OCI-LY3 (cell line): Measurements from ENCODE around the gene DCTN2.

Experiments used
- H2AFZ ChIP-seq: fragments of 200-600, 300-600 bp; shearing (Covaris generic); 2 replicates; pipeline ENCODE4 v1.6.0; 2014; ENCODE audit warnings: antibody characterized with exemption, low read depth, low read length
- H3K27ac ChIP-seq: fragments of 200-600, 300-600 bp; sonication (generic); 2 replicates; pipeline ENCODE4 v1.5.1; 2014; ENCODE audit warnings: mild to moderate bottlenecking, low read length, moderate library complexity, mixed read lengths
- H3K27me3 ChIP-seq: fragments of 200-600, 300-600 bp; sonication (generic); 2 replicates; pipeline ENCODE4 v1.6.1; 2014; ENCODE audit warnings: low read depth, low read length, mixed read lengths
- H3K36me3 ChIP-seq: fragments of 200-600, 300-600 bp; sonication (generic); replicated peaks from 2 replicates; pipeline ENCODE3; 2014; ENCODE audit warnings: low read depth, low read length, mixed read lengths
- H3K4me1 ChIP-seq: fragments of 300-600, 200-600 bp; sonication (generic); 2 replicates; pipeline ENCODE4 v1.6.1; 2014; ENCODE audit warnings: low read length, mixed read lengths
- H3K4me2 ChIP-seq: fragments of 200-600, 300-600 bp; sonication (generic); 2 replicates; pipeline ENCODE4 v1.6.1; 2014; ENCODE audit warnings: low read length, mixed read lengths
- H3K4me3 ChIP-seq: fragments of 300-600, 200-600 bp; sonication (generic); 2 replicates; pipeline ENCODE4 v1.5.1; 2014; ENCODE audit warnings: antibody characterized with exemption, mild to moderate bottlenecking, low read length, moderate library complexity
- H3K79me2 ChIP-seq: fragments of 300-600, 200-600 bp; shearing (Covaris generic); 2 replicates; pipeline ENCODE4 v1.6.1; 2014; ENCODE audit warnings: mild to moderate bottlenecking, low read length, mixed read lengths
- H3K9ac ChIP-seq: fragments of 300-600, 200-600 bp; shearing (Covaris generic); 2 replicates; pipeline ENCODE4 v1.6.0; 2014; ENCODE audit warnings: mild to moderate bottlenecking, low read length, moderate library complexity
- H3K9me3 ChIP-seq: fragments of 200-600, 300-600 bp; shearing (Covaris generic); 2 replicates; pipeline ENCODE4 v1.6.1; 2014; ENCODE audit warnings: low read length, mixed read lengths; ENCODE audit not compliant: insufficient read depth
- H4K20me1 ChIP-seq: fragments of 200-600, 300-600 bp; sonication (generic); 2 replicates; pipeline ENCODE4 v1.6.1; 2016; ENCODE audit warnings: low read length, mixed read lengths; ENCODE audit not compliant: insufficient read depth
- EZH2phosphoT487 ChIP-seq: fragments of 200-600 bp; shearing (Covaris generic); IDR thresholded peaks from 2 replicates; pipeline ENCODE4 v1.6.1; 2018; ENCODE audit warnings: antibody characterized with exemption, mixed run types, low read depth
- TF ChIP-seq, protein P1 (sequence below): fragments of 200-600, 300-600 bp; sonication (generic); IDR thresholded peaks from 2 replicates; pipeline ENCODE4 v1.5.1; 2014; ENCODE audit warnings: antibody characterized with exemption, low read length, low read depth

Gene DCTN2

DNA sequence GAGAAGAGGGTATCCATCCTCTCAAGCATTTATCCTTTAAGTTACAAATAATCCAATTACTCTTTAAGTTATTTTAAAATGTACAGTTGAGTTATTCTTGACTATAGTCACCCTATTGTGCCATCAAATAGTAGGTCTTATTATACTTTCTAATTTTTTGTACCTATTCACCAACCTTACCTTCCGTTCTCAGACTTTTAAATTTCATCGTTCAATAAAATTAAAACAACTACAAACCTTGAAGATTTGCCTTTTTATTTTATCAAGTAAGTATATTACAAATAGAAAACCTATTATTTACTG is 972 bp upstream of the DCTN2 start:
- Histone ChIP-seq H3K4me3 (no peak overlapping the region), H3K4me1 (peaks cover 17% of the 10 kb centered on the region), H3K27me3 (no peaks in the 10 kb centered on the region), H3K36me3 (no peaks in the 10 kb centered on the region), H4K20me1 (no peaks in the 10 kb centered on the region), H2AFZ (no peak overlapping the region), H3K9me3 (no peaks in the 10 kb centered on the region), H3K79me2 (peaks cover 17% of the 10 kb centered on the region), H3K27ac (no peak overlapping the region), H3K4me2 (no peak overlapping the region), H3K9ac (no peak overlapping the region)
- TF ChIP-seq, protein P1, sequence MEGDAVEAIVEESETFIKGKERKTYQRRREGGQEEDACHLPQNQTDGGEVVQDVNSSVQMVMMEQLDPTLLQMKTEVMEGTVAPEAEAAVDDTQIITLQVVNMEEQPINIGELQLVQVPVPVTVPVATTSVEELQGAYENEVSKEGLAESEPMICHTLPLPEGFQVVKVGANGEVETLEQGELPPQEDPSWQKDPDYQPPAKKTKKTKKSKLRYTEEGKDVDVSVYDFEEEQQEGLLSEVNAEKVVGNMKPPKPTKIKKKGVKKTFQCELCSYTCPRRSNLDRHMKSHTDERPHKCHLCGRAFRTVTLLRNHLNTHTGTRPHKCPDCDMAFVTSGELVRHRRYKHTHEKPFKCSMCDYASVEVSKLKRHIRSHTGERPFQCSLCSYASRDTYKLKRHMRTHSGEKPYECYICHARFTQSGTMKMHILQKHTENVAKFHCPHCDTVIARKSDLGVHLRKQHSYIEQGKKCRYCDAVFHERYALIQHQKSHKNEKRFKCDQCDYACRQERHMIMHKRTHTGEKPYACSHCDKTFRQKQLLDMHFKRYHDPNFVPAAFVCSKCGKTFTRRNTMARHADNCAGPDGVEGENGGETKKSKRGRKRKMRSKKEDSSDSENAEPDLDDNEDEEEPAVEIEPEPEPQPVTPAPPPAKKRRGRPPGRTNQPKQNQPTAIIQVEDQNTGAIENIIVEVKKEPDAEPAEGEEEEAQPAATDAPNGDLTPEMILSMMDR: no peak
- TF ChIP-seq EZH2phosphoT487: no peak

DNA sequence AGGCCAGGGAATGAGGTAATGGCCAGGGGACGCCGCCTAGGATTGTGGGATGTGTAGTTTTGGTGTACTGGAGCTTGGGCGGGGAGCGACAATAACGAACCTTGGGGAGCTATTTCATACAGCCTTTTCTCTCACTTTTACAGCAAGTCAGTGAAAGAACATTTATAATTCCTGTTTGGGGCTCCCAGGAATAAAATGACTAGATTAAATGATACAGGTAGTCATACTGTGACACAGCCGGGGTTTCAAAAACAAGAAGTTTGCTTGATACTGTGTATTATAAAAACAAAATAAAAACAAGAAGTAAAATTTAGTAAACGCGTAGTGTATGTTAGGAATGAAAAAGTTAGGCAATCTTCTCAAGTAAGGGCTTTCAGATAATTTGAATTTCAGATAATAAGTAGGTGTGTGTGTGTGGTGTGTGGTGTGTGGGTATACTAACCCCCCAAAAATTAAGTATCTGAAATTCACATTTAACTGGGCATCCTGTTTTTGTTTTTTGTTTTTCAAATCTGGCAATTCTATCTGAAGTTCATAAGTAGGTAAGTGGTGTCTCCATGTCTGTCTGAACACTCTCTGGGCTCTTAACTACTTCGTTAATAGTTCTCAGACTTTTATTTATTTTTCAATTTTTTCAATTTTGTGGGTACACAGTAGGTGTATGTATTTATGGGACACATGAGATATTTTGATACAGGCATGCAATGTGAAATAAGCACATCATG is 458 bp upstream of the DCTN2 start:
- Histone ChIP-seq H3K4me2 (peak overlapping the region; percentile 83), H3K9me3 (no peaks in the 10 kb centered on the region), H3K4me1 (peaks cover 17% of the 10 kb centered on the region), H3K27me3 (no peaks in the 10 kb centered on the region), H2AFZ (peak overlapping the region; percentile 98), H3K27ac (no peak overlapping the region), H3K79me2 (peaks cover 17% of the 10 kb centered on the region), H3K4me3 (peak overlapping the region; percentile 95), H3K9ac (peak overlapping the region; percentile 94), H4K20me1 (no peaks in the 10 kb centered on the region), H3K36me3 (no peaks in the 10 kb centered on the region)
- no peak for TF ChIP-seq EZH2phosphoT487
- TF ChIP-seq, protein P1: no peak

DNA sequence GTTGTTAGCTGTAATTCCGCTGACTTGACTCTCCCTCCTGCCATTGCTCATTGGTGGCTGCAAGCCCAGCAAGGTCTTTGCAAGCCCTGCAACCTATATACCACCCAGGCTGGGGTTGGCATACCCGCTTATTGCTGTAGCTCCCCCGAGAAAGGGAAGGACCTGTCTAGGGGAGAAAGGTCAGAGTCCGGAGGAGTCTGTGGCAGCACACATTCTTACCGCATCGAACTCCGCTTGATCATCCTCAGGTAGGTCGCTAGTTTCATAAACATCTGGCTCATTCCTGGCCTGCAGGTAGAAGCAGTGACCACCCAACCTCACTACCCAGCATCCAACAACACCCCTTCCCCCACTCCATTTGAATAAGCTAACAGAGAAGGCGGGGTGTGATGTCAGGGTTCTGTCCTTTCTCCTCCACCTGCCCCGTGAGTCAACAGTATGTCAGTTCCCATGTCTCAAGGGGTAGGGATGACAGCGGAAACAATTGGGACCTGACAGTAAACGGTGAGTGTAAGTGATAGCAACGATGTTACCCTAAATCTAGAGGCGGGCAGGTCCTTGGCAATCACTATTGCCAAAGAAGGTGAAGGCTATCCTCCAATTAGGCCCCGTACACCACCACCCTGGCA is 1.1 kb downstream of the DCTN2 start:
- Histone ChIP-seq H4K20me1 (no peaks in the 10 kb centered on the region), H3K9me3 (no peaks in the 10 kb centered on the region)
- TF ChIP-seq EZH2phosphoT487: no peak
- TF ChIP-seq, protein P1: no peak

DNA sequence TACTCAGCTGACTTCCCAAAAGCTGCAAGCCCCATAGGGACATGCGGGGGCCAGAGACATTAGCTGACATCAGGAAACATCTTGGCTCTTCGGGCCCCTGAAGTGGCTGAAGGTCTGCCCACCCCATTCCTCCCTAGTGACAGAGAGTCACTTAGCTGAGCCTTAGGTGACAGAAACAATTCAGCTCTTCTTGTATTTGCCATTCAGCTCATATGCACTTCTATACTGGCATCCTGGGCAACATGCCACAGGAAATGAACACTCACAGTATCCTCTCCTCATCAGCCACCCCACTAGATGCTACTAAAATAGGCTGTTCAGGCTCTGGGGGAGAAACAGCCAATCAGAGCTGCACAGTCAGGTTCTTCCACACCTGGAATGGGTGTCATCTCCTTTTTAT is 3.4 kb downstream of the DCTN2 start:
- Histone ChIP-seq H3K36me3 (peaks cover 8% of the 10 kb centered on the region), H2AFZ (no peak overlapping the region), H3K9me3 (no peaks in the 10 kb centered on the region), H3K79me2 (peaks cover 17% of the 10 kb centered on the region), H3K27me3 (no peaks in the 10 kb centered on the region), H3K4me3 (no peak overlapping the region), H3K4me2 (no peak overlapping the region), H3K9ac (no peak overlapping the region), H3K27ac (no peak overlapping the region), H4K20me1 (no peaks in the 10 kb centered on the region), H3K4me1 (peaks cover 13% of the 10 kb centered on the region)
- TF ChIP-seq, protein P1: no peak
- TF ChIP-seq EZH2phosphoT487: no peak

More for the DNA sequence above, 1.1 kb downstream of the DCTN2 start:
- Histone ChIP-seq H3K4me3 (peak overlapping the region; percentile 95), H3K27ac (no peak overlapping the region), H2AFZ (no peak overlapping the region), H3K79me2 (peaks cover 17% of the 10 kb centered on the region), H3K4me2 (peak overlapping the region; percentile 97), H3K9ac (peak overlapping the region; percentile 94), H3K36me3 (peaks cover 4% of the 10 kb centered on the region), H3K4me1 (peaks cover 17% of the 10 kb centered on the region), H3K27me3 (no peaks in the 10 kb centered on the region)
